ENCODE data around the gene ADAMTS14.

- TF ChIP-seq USF1 (IDR thresholded peaks at IDR 0.05) (no peak), RAD21 (IDR thresholded peaks at IDR 0.05; ENCODE audit: low read depth) (no peak), EP300 (IDR thresholded peaks at IDR 0.05; ENCODE audit: borderline replicate concordance) (no peak), CEBPB (IDR thresholded peaks at IDR 0.05) (no peak), YY1 (IDR thresholded peaks at IDR 0.05; ENCODE audit: low read depth) (no peak), MAX (IDR thresholded peaks at IDR 0.05) (no peak), TAF1 (IDR thresholded peaks at IDR 0.05; ENCODE audit: low read depth) (no peak), NFIC (IDR thresholded peaks at IDR 0.05) (no peak)
- TF ChIP-seq, protein P1, sequence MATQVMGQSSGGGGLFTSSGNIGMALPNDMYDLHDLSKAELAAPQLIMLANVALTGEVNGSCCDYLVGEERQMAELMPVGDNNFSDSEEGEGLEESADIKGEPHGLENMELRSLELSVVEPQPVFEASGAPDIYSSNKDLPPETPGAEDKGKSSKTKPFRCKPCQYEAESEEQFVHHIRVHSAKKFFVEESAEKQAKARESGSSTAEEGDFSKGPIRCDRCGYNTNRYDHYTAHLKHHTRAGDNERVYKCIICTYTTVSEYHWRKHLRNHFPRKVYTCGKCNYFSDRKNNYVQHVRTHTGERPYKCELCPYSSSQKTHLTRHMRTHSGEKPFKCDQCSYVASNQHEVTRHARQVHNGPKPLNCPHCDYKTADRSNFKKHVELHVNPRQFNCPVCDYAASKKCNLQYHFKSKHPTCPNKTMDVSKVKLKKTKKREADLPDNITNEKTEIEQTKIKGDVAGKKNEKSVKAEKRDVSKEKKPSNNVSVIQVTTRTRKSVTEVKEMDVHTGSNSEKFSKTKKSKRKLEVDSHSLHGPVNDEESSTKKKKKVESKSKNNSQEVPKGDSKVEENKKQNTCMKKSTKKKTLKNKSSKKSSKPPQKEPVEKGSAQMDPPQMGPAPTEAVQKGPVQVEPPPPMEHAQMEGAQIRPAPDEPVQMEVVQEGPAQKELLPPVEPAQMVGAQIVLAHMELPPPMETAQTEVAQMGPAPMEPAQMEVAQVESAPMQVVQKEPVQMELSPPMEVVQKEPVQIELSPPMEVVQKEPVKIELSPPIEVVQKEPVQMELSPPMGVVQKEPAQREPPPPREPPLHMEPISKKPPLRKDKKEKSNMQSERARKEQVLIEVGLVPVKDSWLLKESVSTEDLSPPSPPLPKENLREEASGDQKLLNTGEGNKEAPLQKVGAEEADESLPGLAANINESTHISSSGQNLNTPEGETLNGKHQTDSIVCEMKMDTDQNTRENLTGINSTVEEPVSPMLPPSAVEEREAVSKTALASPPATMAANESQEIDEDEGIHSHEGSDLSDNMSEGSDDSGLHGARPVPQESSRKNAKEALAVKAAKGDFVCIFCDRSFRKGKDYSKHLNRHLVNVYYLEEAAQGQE (IDR thresholded peaks at IDR 0.05; ENCODE audit: low read depth), result no peak
Observed at GRCh38 chr10:70773965-70774809, 101.9 kb downstream of the ADAMTS14 start.

Data from Ishikawa (cell line).